ENCODE data around the gene IGLON5.

Gene IGLON5

GRCh38 chr19:51352783-51353360 is 41.4 kb downstream of the IGLON5 start:
- no peak for ATAC-seq
- TF ChIP-seq ZFP3 (CRISPR knock-in tag; IDR thresholded peaks at IDR 0.05) (no peak), BACH2 (CRISPR knock-in tag; IDR thresholded peaks at IDR 0.05; ENCODE audit: borderline replicate concordance) (no peak), ZNF565 (CRISPR knock-in tag; conservative IDR thresholded peaks at IDR 0.05; ENCODE audit: low read depth) (no peak), OSR1 (CRISPR knock-in tag; IDR thresholded peaks at IDR 0.05) (no peak), ARNTL (CRISPR knock-in tag; IDR thresholded peaks at IDR 0.05; ENCODE audit: borderline replicate concordance, low read depth) (no peak), PATZ1 (CRISPR knock-in tag; IDR thresholded peaks at IDR 0.05; ENCODE audit: borderline replicate concordance) (no peak), CREB5 (CRISPR knock-in tag; IDR thresholded peaks at IDR 0.05; ENCODE audit: low read depth) (no peak), ZC3H10 (CRISPR knock-in tag; IDR thresholded peaks at IDR 0.05) (no peak), RARB (CRISPR knock-in tag; IDR thresholded peaks at IDR 0.05) (no peak), PPARA (CRISPR knock-in tag; IDR thresholded peaks at IDR 0.05; ENCODE audit: borderline replicate concordance) (no peak), TSHZ2 (CRISPR knock-in tag; IDR thresholded peaks at IDR 0.05) (no peak), SNAI2 (CRISPR knock-in tag; IDR thresholded peaks at IDR 0.05) (no peak), CSRNP3 (CRISPR knock-in tag; IDR thresholded peaks at IDR 0.05) (no peak), ZNF8 (CRISPR knock-in tag; IDR thresholded peaks at IDR 0.05) (no peak), ZNF70 (CRISPR knock-in tag; IDR thresholded peaks at IDR 0.05) (no peak), TCF4 (CRISPR knock-in tag; IDR thresholded peaks at IDR 0.05; ENCODE audit: borderline replicate concordance) (no peak), ZFP30 (CRISPR knock-in tag; IDR thresholded peaks at IDR 0.05) (no peak), POU6F1 (CRISPR knock-in tag; IDR thresholded peaks at IDR 0.05; ENCODE audit: borderline replicate concordance, low read depth) (no peak), ISL1 (CRISPR knock-in tag; IDR thresholded peaks at IDR 0.05) (no peak), TOX (CRISPR knock-in tag; IDR thresholded peaks at IDR 0.05; ENCODE audit: borderline replicate concordance) (no peak)

- ATAC-seq: no peak
- no peak for TF ChIP-seq CSDC2 (CRISPR knock-in tag; IDR thresholded peaks at IDR 0.05)
- TF ChIP-seq OSR1 (CRISPR knock-in tag; IDR thresholded peaks at IDR 0.05): no peak
- no peak for TF ChIP-seq RARB (CRISPR knock-in tag; IDR thresholded peaks at IDR 0.05)
- TF ChIP-seq PATZ1 (CRISPR knock-in tag; IDR thresholded peaks at IDR 0.05; ENCODE audit: borderline replicate concordance): no peak
- TF ChIP-seq ARNTL (CRISPR knock-in tag; IDR thresholded peaks at IDR 0.05; ENCODE audit: borderline replicate concordance, low read depth): no peak
- no peak for TF ChIP-seq CREB5 (CRISPR knock-in tag; IDR thresholded peaks at IDR 0.05; ENCODE audit: low read depth)
- TF ChIP-seq TOX (CRISPR knock-in tag; IDR thresholded peaks at IDR 0.05; ENCODE audit: borderline replicate concordance): no peak
- no peak for TF ChIP-seq TSHZ2 (CRISPR knock-in tag; IDR thresholded peaks at IDR 0.05)
- no peak for TF ChIP-seq ZNF8 (CRISPR knock-in tag; IDR thresholded peaks at IDR 0.05)
These were observed 42.8 kb downstream of the IGLON5 start for GRCh38 chr19:51354103-51354741.

All from SK-N-SH treated with all-trans-retinoic acid at 6 μM for 48 hours (cell line).